ENCODE results near the gene LYSMD3.

Gene LYSMD3

DNA sequence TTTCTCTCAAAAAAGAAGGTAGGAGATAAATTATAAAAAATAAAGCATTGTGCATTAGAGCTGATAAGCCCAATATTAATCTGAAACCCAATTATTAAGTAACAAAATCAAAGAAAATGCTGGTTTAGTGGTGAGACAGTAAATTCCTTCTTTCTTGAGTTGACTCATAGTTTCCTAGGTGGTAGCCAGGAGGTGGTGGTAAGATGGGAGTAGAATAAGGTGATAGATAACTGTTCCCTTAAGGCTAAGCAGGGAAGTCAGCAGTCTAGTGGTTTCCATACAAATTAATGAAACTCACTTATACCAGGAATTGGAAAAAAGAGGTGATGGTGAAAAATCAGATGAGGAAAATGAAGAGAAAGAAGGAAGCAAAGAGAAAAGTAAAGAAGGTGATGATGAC is 23.2 kb downstream of the LYSMD3 start:
- TF ChIP-seq, protein P1, sequence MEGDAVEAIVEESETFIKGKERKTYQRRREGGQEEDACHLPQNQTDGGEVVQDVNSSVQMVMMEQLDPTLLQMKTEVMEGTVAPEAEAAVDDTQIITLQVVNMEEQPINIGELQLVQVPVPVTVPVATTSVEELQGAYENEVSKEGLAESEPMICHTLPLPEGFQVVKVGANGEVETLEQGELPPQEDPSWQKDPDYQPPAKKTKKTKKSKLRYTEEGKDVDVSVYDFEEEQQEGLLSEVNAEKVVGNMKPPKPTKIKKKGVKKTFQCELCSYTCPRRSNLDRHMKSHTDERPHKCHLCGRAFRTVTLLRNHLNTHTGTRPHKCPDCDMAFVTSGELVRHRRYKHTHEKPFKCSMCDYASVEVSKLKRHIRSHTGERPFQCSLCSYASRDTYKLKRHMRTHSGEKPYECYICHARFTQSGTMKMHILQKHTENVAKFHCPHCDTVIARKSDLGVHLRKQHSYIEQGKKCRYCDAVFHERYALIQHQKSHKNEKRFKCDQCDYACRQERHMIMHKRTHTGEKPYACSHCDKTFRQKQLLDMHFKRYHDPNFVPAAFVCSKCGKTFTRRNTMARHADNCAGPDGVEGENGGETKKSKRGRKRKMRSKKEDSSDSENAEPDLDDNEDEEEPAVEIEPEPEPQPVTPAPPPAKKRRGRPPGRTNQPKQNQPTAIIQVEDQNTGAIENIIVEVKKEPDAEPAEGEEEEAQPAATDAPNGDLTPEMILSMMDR (IDR thresholded peaks at IDR 0.05; ENCODE audit: extremely low read depth, missing control alignments) = no peak
- DNase-seq (ENCODE audit: low spot score) = no peak

- no peak for DNase-seq (ENCODE audit: low spot score)
Measured at GRCh38 chr5:90504743-90505142, 24.6 kb downstream of the LYSMD3 start.

DNA sequence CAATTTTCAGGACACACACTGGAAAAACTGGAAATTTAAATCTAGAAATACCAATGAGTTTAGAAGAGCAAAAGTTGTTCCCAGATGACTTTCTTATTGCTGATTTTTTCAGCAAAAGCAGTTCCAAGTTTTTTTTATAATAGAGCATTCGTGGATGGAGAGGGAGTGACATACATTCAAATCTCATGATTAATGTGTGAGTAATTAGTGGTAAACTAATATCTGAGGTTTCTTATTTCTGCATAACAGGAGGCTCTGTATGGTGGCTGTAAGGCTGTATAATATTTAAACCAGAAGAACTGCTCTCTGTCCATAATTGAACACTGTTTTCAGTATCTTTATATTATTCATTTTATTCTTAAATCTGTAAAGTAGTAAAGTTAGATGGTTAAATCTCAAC is 25.8 kb downstream of the LYSMD3 start:
- TF ChIP-seq, protein P1 (IDR thresholded peaks at IDR 0.05; ENCODE audit: extremely low read depth, missing control alignments) = no peak
- no peak for DNase-seq (ENCODE audit: low spot score)

More at GRCh38 chr5:90504743-90505142, 24.6 kb downstream of the LYSMD3 start:
- TF ChIP-seq, protein P1 (IDR thresholded peaks at IDR 0.05; ENCODE audit: extremely low read depth, missing control alignments) = no peak

- TF ChIP-seq, protein P1 (IDR thresholded peaks at IDR 0.05; ENCODE audit: extremely low read depth, missing control alignments) = no peak
- no peak for DNase-seq (ENCODE audit: low spot score)
Measured at GRCh38 chr5:90495146-90495545, 34.2 kb downstream of the LYSMD3 start.

- TF ChIP-seq, protein P1 (IDR thresholded peaks at IDR 0.05; ENCODE audit: extremely low read depth, missing control alignments) = no peak
- DNase-seq (ENCODE audit: low spot score) = no peak
Measured at GRCh38 chr5:90494043-90494442, 35.3 kb downstream of the LYSMD3 start.

GRCh38 chr5:90488791-90489190 is 40.6 kb downstream of the LYSMD3 start:
- TF ChIP-seq, protein P1 (IDR thresholded peaks at IDR 0.05; ENCODE audit: extremely low read depth, missing control alignments) = no peak
- DNase-seq (ENCODE audit: low spot score) = no peak

GRCh38 chr5:90484540-90484939 is 44.8 kb downstream of the LYSMD3 start:
- DNase-seq (ENCODE audit: low spot score) = no peak
- TF ChIP-seq, protein P1 (IDR thresholded peaks at IDR 0.05; ENCODE audit: extremely low read depth, missing control alignments) = no peak

Measured in GM20000 (cell line).